A549 (cell line): ENCODE measurements around the gene TP53INP2. TPM values are rescaled to one million over a fixed set of nuclear protein-coding genes. Genes with fewer than 3 reads are reported as not detected.

Source experiments
- ATAC-seq, 2 experiments: fragments of 200-7000 bp in 1 of 2; fragments of >200 bp in 1 of 2; cut with Nextera tagmentation in 1 of 2; cut with Tn5 transposase in 1 of 2; 3 replicates each; pipeline versions ENCODE4 v1.8.0 to v1.9.1; 2018 to 2020; ENCODE audit warnings: mild to moderate bottlenecking in 1 of 2, moderate library complexity in 1 of 2
- CTCF ChIA-PET: fragments of 300-600 bp; sonication (Branson Sonifier 250); formaldehyde crosslinking; extraction: SDS; loops from one replicate; lab custom pipeline; 2021; ENCODE audit warnings: antibody characterized with exemption, inconsistent platforms; lab: Yijun Ruan, JAX
- POLR2A ChIA-PET: fragments of 350-600 bp; formaldehyde crosslinking; extraction: SDS; loops from one replicate; lab custom pipeline; 2021; ENCODE audit warnings: antibody characterized with exemption, inconsistent platforms; lab: Yijun Ruan, JAX
- DNase-seq, 2 experiments: peaks; one replicate each; pipeline versions ENCODE4 v3.0.0 to v3.0.0-alpha.2; 2011 to 2016; ENCODE audit warnings: low read depth in 1 of 2, low spot score in 1 of 2
- FAIRE-seq: peaks from 2 replicates; lab custom pipeline; 2011; peaks lifted over from hg19 to GRCh38; lab: Jason Lieb, UNC
- H3K27ac ChIP-seq, 2 experiments: fragments of >200 bp; sonication (Bioruptor Twin); formaldehyde crosslinking; 3 replicates each; pipeline ENCODE4 v1.5.1; 2016 to 2017
- H3K4me1 ChIP-seq: fragments of >200 bp; sonication (Bioruptor Twin); formaldehyde crosslinking; 3 replicates; pipeline ENCODE4 v1.6.1; 2016
- H3K4me2 ChIP-seq: fragments of >200 bp; sonication (Bioruptor Twin); formaldehyde crosslinking; 3 replicates; pipeline ENCODE4 v1.6.1; 2016
- H3K4me3 ChIP-seq: fragments of >200 bp; sonication (Bioruptor Twin); formaldehyde crosslinking; 3 replicates; pipeline ENCODE4 v1.5.1; 2016
- H3K9me3 ChIP-seq: fragments of >200 bp; sonication (Bioruptor Twin); formaldehyde crosslinking; 3 replicates; pipeline ENCODE4 v1.6.1; 2016
- ATOH8 ChIP-seq: fragments of 250-450 bp; sonication (Bioruptor Pico); IDR thresholded peaks from 2 replicates; pipeline ENCODE4 v1.5.0; 2020; ENCODE audit warnings: low read depth, mild to moderate bottlenecking, moderate library complexity
- BCL3 ChIP-seq: fragments of >200 bp; sonication (Bioruptor Twin); formaldehyde crosslinking; IDR thresholded peaks from 3 replicates; pipeline ENCODE4 v1.6.1; 2016
- CHD4 ChIP-seq: fragments of 200-600 bp; sonication (generic); IDR thresholded peaks from 2 replicates; pipeline ENCODE4 v1.6.1; 2016; ENCODE audit warnings: antibody characterized with exemption, mild to moderate bottlenecking, borderline replicate concordance
- E2F6 ChIP-seq: IDR thresholded peaks from 2 replicates; pipeline ENCODE4 v1.6.1; 2012; ENCODE audit warnings: low read depth, borderline replicate concordance
- ELK1 ChIP-seq: fragments of 150-350 bp; IDR thresholded peaks from 2 replicates; pipeline ENCODE4 v1.6.1; 2014; ENCODE audit warnings: low read depth, mild to moderate bottlenecking, low read length
- FOSL2 ChIP-seq, 2 experiments: fragments of 450-650 bp in 1 of 2; fragments of >200 bp in 1 of 2; sonication (Bioruptor Twin) in 1 of 2; formaldehyde crosslinking; IDR thresholded peaks; 2 replicates each; pipeline versions ENCODE4 v1.5.0 to v1.6.1; 2016 to 2020; ENCODE audit warnings: mild to moderate bottlenecking in 1 of 2, moderate library complexity in 1 of 2
- FOXS1 ChIP-seq: fragments of 250-450 bp; sonication (Bioruptor Pico); IDR thresholded peaks from 2 replicates; pipeline ENCODE4 v1.5.0; 2020; ENCODE audit warnings: mild to moderate bottlenecking, moderate library complexity
- HES2 ChIP-seq: fragments of >200 bp; sonication (Bioruptor Twin); formaldehyde crosslinking; IDR thresholded peaks from 2 replicates; pipeline ENCODE4 v1.6.1; 2016
- HEYL ChIP-seq: fragments of 250-450 bp; sonication (Bioruptor Pico); IDR thresholded peaks from 2 replicates; pipeline ENCODE4 v1.8.0; 2021; ENCODE audit warnings: mild to moderate bottlenecking, moderate library complexity
- HOXA7 ChIP-seq: fragments of 250-450 bp; sonication (Bioruptor Pico); IDR thresholded peaks from 2 replicates; pipeline ENCODE4 v1.5.0; 2020; ENCODE audit warnings: mild to moderate bottlenecking, moderate library complexity
- HOXB13 ChIP-seq: fragments of 250-450 bp; sonication (Bioruptor Pico); IDR thresholded peaks from 2 replicates; pipeline ENCODE4 v1.5.0; 2020; ENCODE audit warnings: low read depth, mild to moderate bottlenecking, moderate library complexity
- KDM1A ChIP-seq: fragments of 200-600 bp; sonication (generic); IDR thresholded peaks from 2 replicates; pipeline ENCODE4 v1.6.1; 2016; ENCODE audit warnings: low read depth, mild to moderate bottlenecking
- KDM5A ChIP-seq: fragments of 200-600 bp; sonication (generic); IDR thresholded peaks from 2 replicates; pipeline ENCODE4 v1.6.1; 2016; ENCODE audit warnings: antibody characterized with exemption, mild to moderate bottlenecking
- MAX ChIP-seq: IDR thresholded peaks from 2 replicates; pipeline ENCODE4 v1.6.1; 2012
- NFE2L2 ChIP-seq: fragments of 150-350 bp; conservative IDR thresholded peaks from 2 replicates; pipeline ENCODE4 v1.6.1; 2014; ENCODE audit warnings: low read length
- NPAS2 ChIP-seq: fragments of 250-450 bp; sonication (Bioruptor Pico); IDR thresholded peaks from 2 replicates; pipeline ENCODE4 v1.8.0; 2022; ENCODE audit warnings: mild to moderate bottlenecking, moderate library complexity, borderline replicate concordance
- PHF8 ChIP-seq: fragments of 200-600 bp; sonication (generic); IDR thresholded peaks from 2 replicates; pipeline ENCODE4 v1.6.1; 2016; ENCODE audit warnings: low read depth, mild to moderate bottlenecking, antibody characterized with exemption, moderate library complexity, borderline replicate concordance
- POLR2A ChIP-seq: IDR thresholded peaks from 2 replicates; pipeline ENCODE4 v1.6.1; 2012; ENCODE audit warnings: mild to moderate bottlenecking, low read length
- TP53 ChIP-seq: fragments of 250-450 bp; sonication (Bioruptor Pico); IDR thresholded peaks from 2 replicates; pipeline ENCODE4 v1.5.0; 2021; ENCODE audit warnings: mild to moderate bottlenecking, moderate library complexity
- USF2 ChIP-seq: fragments of 450-650 bp; IDR thresholded peaks from 2 replicates; pipeline ENCODE4 v1.6.1; 2014; ENCODE audit warnings: antibody characterized with exemption
- ZFP36 ChIP-seq: fragments of 450-650 bp; IDR thresholded peaks from 2 replicates; pipeline ENCODE4 v1.6.1; 2014; ENCODE audit warnings: borderline replicate concordance; ENCODE audit not compliant: partially characterized antibody
- WGBS: methylation state at CpG from one replicate; pipeline ENCODE4 v1.1.6; 2017; ENCODE audit errors: missing lambda C conversion rate; 5-methylcytosine and 5-hydroxymethylcytosine counted together
- polyA plus RNA-seq, 4 experiments: library from polyadenylated mRNA; depleted of rRNA in 3 of 4; stranded (reverse); fragments of >200 nt; fragmentation: RNase III in 1 of 4; extraction: RNeasy Plus Mini Kit Qiagen cat#74134 plus additional on column Dnase treatment in 1 of 4; gene quantifications; 2 replicates in 3 of 4; 3 replicates in 1 of 4; pipeline ENCODE4 v1.2.3, GENCODE V29; 2011 to 2017

The TP53INP2 gene
- polyA plus RNA-seq, 2 of the 4 experiments (the other 2 are of a cell fraction): 2.2 to 4.5 TPM

- ATAC-seq (peak; percentile 62 to 79), FAIRE-seq (no peak), DNase-seq (peak; percentile 86)
- Histone ChIP-seq H3K4me2 (peak overlapping the region; percentile 88), H3K27ac (peak overlapping the region; percentile 78 to 99), H3K9me3 (no peaks in the 10 kb centered on the region), H3K4me3 (peak overlapping the region; percentile 64), H3K4me1 (peaks cover 40% of the 10 kb centered on the region)
- WGBS: under 1% methylated on average over 16 of the region's 64 CpGs
- ChIA-PET POLR2A (no interaction called here), CTCF (interaction anchor here (0.6 to 8.6 kb wide), 20 partner anchors 9 to 397 kb away, joined by 3 to 108 read pairs (median 5); partner anchors contain the start of gene DYNLRB1)
- TF ChIP-seq KDM1A (no peak), FOSL2 (IDR thresholded peaks at IDR 0.05) (no peak), FOSL2 (CRISPR knock-in tag; IDR thresholded peaks at IDR 0.05) (peak; percentile 22; the same call in 1 of the 2 replicates), NFE2L2 (no peak), HOXB13 (CRISPR knock-in tag) (no peak), ELK1 (no peak), NPAS2 (CRISPR knock-in tag) (no peak), ATOH8 (CRISPR knock-in tag) (no peak), HEYL (no peak), TP53 (CRISPR knock-in tag) (no peak), ZFP36 (no peak), MAX (no peak; the same call in 1 of the 2 replicates), E2F6 (peak; percentile 62; the same call in 1 of the 2 replicates), KDM5A (no peak), PHF8 (peak; percentile 65), USF2 (no peak), FOXS1 (CRISPR knock-in tag) (no peak), CHD4 (no peak), HOXA7 (CRISPR knock-in tag) (no peak), BCL3 (no peak), POLR2A (peak; percentile 19), HES2 (no peak)
Measured at GRCh38 chr20:34709044-34709830, 5.1 kb downstream of the TP53INP2 start.
